Endothelial cell of umbilical vein (primary cell): ENCODE data around the gene IL17REL. TPM values are rescaled to one million over a fixed set of nuclear protein-coding genes. Genes with fewer than 3 reads are reported as not detected.

Experiments
- BruUV-seq: library from RNA; stranded (reverse); fragments of 400-500 nt; replicated peaks from 2 replicates; lab custom pipeline; 2021; lab: Mats Ljungman, UMichigan
- CTCF ChIA-PET: fragments of 300-600, 350-600 bp; sonication (Branson Sonifier 250); formaldehyde crosslinking; loops from one replicate; lab custom pipeline; 2021; ENCODE audit warnings: antibody characterized with exemption, inconsistent platforms; lab: Charles Lee
- POLR2A ChIA-PET: fragments of 300-600, 350-600 bp; sonication (Branson Sonifier 250); formaldehyde crosslinking; loops from one replicate; lab custom pipeline; 2021; ENCODE audit warnings: antibody characterized with exemption, inconsistent platforms; lab: Charles Lee
- DNase-seq: peaks from one replicate; pipeline ENCODE4 v3.0.0-alpha.2; 2011; ENCODE audit warnings: low read depth, low spot score
- FAIRE-seq: peaks from 2 replicates; lab custom pipeline; 2011; peaks lifted over from hg19 to GRCh38; lab: Jason Lieb, UNC
- H2AFZ ChIP-seq: 2 replicates; pipeline ENCODE4 v1.6.0; 2012; ENCODE audit warnings: low read depth, low read length, control low read depth, inconsistent platforms
- H3K27ac ChIP-seq: 2 replicates; pipeline ENCODE4 v1.5.1; 2011; ENCODE audit warnings: low read depth, mild to moderate bottlenecking, control low read depth, low read length, moderate library complexity; ENCODE audit not compliant: insufficient read depth
- H3K27me3 ChIP-seq, 2 experiments: 2 replicates each; pipeline versions ENCODE4 v1.6.0 to v1.6.1; 2011; ENCODE audit warnings: low read length in 2 of 2, mixed read lengths in 1 of 2; ENCODE audit not compliant: control insufficient read depth in 2 of 2, insufficient read depth in 2 of 2
- H3K36me3 ChIP-seq, 2 experiments: 2 replicates in 1 of 2; 3 replicates in 1 of 2; pipeline ENCODE4 v1.5.1; 2011; ENCODE audit warnings: low read length in 2 of 2, mild to moderate bottlenecking in 1 of 2, moderate library complexity in 1 of 2; ENCODE audit not compliant: control insufficient read depth in 2 of 2, insufficient read depth in 2 of 2; ENCODE audit errors: extremely low read depth in 1 of 2
- H3K4me1 ChIP-seq: 3 replicates; pipeline ENCODE4 v1.5.1; 2011; ENCODE audit warnings: mild to moderate bottlenecking, low read length; ENCODE audit not compliant: control insufficient read depth, insufficient read depth; ENCODE audit errors: extremely low read depth
- H3K4me2 ChIP-seq: 2 replicates; pipeline ENCODE4 v1.6.1; 2011; ENCODE audit warnings: low read length, control low read depth, mixed read lengths; ENCODE audit not compliant: insufficient read depth
- H3K4me3 ChIP-seq, 3 experiments: fragments of 200-600 bp in 1 of 3; sonication (generic), shearing (Covaris generic) in 1 of 3; replicated peaks in 1 of 3; 2 replicates each; pipeline ENCODE4 v1.5.1; 2011 to 2016; ENCODE audit warnings: control low read depth in 3 of 3, low read length in 3 of 3, mild to moderate bottlenecking in 2 of 3, inconsistent platforms in 1 of 3, low read depth in 1 of 3, moderate library complexity in 1 of 3; ENCODE audit not compliant: insufficient read depth in 1 of 3
- H3K79me2 ChIP-seq: 2 replicates; pipeline ENCODE4 v1.6.0; 2012; ENCODE audit warnings: low read length, inconsistent platforms; ENCODE audit not compliant: control insufficient read depth, insufficient read depth
- H3K9ac ChIP-seq: replicated peaks from 2 replicates; pipeline ENCODE3; 2011; ENCODE audit warnings: low read length, control low read depth; ENCODE audit not compliant: insufficient read depth; ENCODE audit errors: extremely low read depth
- H3K9me1 ChIP-seq: replicated peaks from 3 replicates; pipeline ENCODE4 v1.6.0; 2011; ENCODE audit warnings: mild to moderate bottlenecking, low read length; ENCODE audit not compliant: control insufficient read depth, insufficient read depth; ENCODE audit errors: extremely low read depth
- H3K9me3 ChIP-seq: replicated peaks from 2 replicates; pipeline ENCODE4 v1.5.1; 2012; ENCODE audit warnings: low read length, inconsistent platforms; ENCODE audit not compliant: control insufficient read depth, insufficient read depth
- H4K20me1 ChIP-seq: replicated peaks from 2 replicates; pipeline ENCODE3; 2011; ENCODE audit warnings: mild to moderate bottlenecking, low read length; ENCODE audit not compliant: control insufficient read depth, insufficient read depth; ENCODE audit errors: extremely low read depth
- EZH2 ChIP-seq: IDR thresholded peaks from 2 replicates; pipeline ENCODE4 v1.6.1; 2012; ENCODE audit warnings: borderline replicate concordance, low read depth, mild to moderate bottlenecking, moderate library complexity, low read length, inconsistent platforms; ENCODE audit not compliant: severe bottlenecking
- FOS ChIP-seq: IDR thresholded peaks from 2 replicates; pipeline ENCODE4 v1.6.1; 2011; ENCODE audit warnings: mild to moderate bottlenecking, low read length, moderate library complexity, borderline replicate concordance; ENCODE audit not compliant: insufficient read depth
- GATA2 ChIP-seq: IDR thresholded peaks from 2 replicates; pipeline ENCODE4 v1.7.0; 2011; ENCODE audit warnings: low read depth, mild to moderate bottlenecking, moderate library complexity, mixed read lengths, low read length; ENCODE audit not compliant: insufficient read length, insufficient read depth
- JUN ChIP-seq: IDR thresholded peaks from 2 replicates; pipeline ENCODE4 v1.6.1; 2011; ENCODE audit warnings: borderline replicate concordance, low read depth; ENCODE audit not compliant: insufficient read length, insufficient read depth
- MYC ChIP-seq: IDR thresholded peaks from one replicate; pipeline ENCODE4 v1.6.1; 2011; ENCODE audit warnings: mild to moderate bottlenecking, low read depth, low read length
- POLR2A ChIP-seq: IDR thresholded peaks from 2 replicates; pipeline ENCODE4 v1.6.1; 2012; ENCODE audit warnings: low read depth, mild to moderate bottlenecking, control low read depth, low read length
- POLR2AphosphoS5 ChIP-seq: IDR thresholded peaks from 2 replicates; pipeline ENCODE4 v1.6.1; 2012; ENCODE audit warnings: low read depth, mild to moderate bottlenecking, control low read depth, low read length, moderate library complexity; ENCODE audit not compliant: insufficient read depth
- dilution Hi-C: fragments of 300-500 bp; cut with MboI; formaldehyde crosslinking; loops from one replicate; pipeline ENCODE4 v1.15.0; 2019; ENCODE audit warnings: low sequenced_read_pairs; ENCODE audit not compliant: extremely low pct_ligation_motif_present
- intact Hi-C: fragments of 100-400 bp; cut with micrococcal nuclease; formaldehyde crosslinking; loops from one replicate; pipeline ENCODE4 v1.10.0; 2022
- polyA plus RNA-seq, 4 experiments: library from polyadenylated mRNA; depleted of rRNA in 3 of 4; stranded (reverse) in 3 of 4; unstranded in 1 of 4; fragments of >200 nt; gene quantifications; 2 replicates each; pipeline versions ENCODE4 v1.2.1 to v1.2.3, GENCODE V29; 2011 to 2012; ENCODE audit warnings: missing spikeins in 1 of 4
- total RNA-seq: library from RNA; stranded (reverse); gene quantifications from 2 replicates; pipeline ENCODE4 v1.2.3, GENCODE V29; 2021
- TF ChIP-seq, protein P1 (sequence below): IDR thresholded peaks from 2 replicates; pipeline ENCODE4 v1.6.1; 2011; ENCODE audit not compliant: insufficient read depth, insufficient read length
- TF ChIP-seq, protein P2 (sequence below), 2 donors: IDR thresholded peaks; 1 replicate in 1 of 2; 2 replicates in 1 of 2; pipeline ENCODE4 v1.5.1; 2011; ENCODE audit warnings: low read length in 2 of 2, mild to moderate bottlenecking in 2 of 2, moderate library complexity in 2 of 2, control low read depth in 1 of 2, inconsistent platforms in 1 of 2, low read depth in 1 of 2; ENCODE audit not compliant: insufficient read depth in 1 of 2; ENCODE audit errors: extremely low read depth in 1 of 2

IL17REL gene
- total and polyA plus RNA-seq, 2 donors (not counting 3 experiments of a cell fraction or from before 2014, with no cell fraction given), result 0.06 to 0.15 TPM

DNA sequence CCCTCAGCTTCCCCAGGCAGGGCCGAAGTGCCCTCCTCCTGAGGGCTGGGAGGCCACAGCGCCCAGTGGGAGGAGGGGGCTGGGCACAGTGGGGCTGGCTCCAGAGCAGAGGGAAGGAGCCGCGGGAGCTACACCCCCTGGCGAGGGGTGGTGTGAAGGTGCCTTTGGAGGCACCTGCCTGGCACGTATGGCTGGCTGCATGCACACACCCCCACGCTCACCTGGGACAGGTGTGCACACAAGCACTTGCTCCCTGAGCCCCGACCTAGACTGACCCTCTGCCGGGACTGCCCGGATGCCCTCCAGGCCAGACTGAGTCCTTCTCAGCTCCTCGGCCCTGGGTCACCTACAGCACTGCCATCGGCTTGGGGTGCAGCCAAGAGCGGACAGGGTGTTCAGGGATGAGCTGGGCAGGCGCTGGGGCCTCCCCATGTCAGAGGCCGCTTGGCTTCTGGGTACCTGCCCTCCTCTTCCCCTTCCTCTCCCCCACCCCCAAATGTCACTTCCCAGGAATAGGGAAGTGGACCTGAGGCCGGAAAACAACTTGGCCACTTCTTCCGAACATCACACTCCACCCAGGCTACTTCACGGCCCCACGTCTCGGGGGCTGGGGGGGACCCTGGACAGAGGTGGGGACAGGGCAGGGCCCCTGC lies 59.4 kb downstream of the IL17REL start:
- DNase-seq (no peak), FAIRE-seq (no peak)
- dilution Hi-C loops, result no loop called here
- Histone ChIP-seq H2AFZ (no peak overlapping the region), H3K4me1 (peaks cover 10% of the 10 kb centered on the region), H3K79me2 (no peaks in the 10 kb centered on the region), H3K27ac (no peak overlapping the region), H3K9me3 (no peaks in the 10 kb centered on the region), H3K36me3 (no peaks in the 10 kb centered on the region), H3K27me3 (no peaks in the 10 kb centered on the region), H3K4me2 (no peak overlapping the region), H3K9ac (no peak overlapping the region), H3K4me3 (no peak overlapping the region), H4K20me1 (no peaks in the 10 kb centered on the region), H3K9me1 (no peaks in the 10 kb centered on the region)
- TF ChIP-seq POLR2A (no peak), POLR2AphosphoS5 (no peak), MYC (no peak), JUN (no peak), EZH2 (no peak), FOS (no peak), GATA2 (no peak)
- TF ChIP-seq, protein P1, sequence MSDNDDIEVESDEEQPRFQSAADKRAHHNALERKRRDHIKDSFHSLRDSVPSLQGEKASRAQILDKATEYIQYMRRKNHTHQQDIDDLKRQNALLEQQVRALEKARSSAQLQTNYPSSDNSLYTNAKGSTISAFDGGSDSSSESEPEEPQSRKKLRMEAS, result no peak
- TF ChIP-seq, protein P2, sequence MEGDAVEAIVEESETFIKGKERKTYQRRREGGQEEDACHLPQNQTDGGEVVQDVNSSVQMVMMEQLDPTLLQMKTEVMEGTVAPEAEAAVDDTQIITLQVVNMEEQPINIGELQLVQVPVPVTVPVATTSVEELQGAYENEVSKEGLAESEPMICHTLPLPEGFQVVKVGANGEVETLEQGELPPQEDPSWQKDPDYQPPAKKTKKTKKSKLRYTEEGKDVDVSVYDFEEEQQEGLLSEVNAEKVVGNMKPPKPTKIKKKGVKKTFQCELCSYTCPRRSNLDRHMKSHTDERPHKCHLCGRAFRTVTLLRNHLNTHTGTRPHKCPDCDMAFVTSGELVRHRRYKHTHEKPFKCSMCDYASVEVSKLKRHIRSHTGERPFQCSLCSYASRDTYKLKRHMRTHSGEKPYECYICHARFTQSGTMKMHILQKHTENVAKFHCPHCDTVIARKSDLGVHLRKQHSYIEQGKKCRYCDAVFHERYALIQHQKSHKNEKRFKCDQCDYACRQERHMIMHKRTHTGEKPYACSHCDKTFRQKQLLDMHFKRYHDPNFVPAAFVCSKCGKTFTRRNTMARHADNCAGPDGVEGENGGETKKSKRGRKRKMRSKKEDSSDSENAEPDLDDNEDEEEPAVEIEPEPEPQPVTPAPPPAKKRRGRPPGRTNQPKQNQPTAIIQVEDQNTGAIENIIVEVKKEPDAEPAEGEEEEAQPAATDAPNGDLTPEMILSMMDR (IDR thresholded peaks at IDR 0.05; ENCODE audit: extremely low read depth in 1 of 2, insufficient read depth in 1 of 2, low read depth in 1 of 2, low read length in 2 of 2), result no peak
- no TSS peak for BruUV-seq
- ChIA-PET CTCF (interaction anchor here (1.2 kb wide), 1 partner anchor 10 kb away, joined by 3 read pairs; no protein-coding TSS in a partner anchor), POLR2A (interaction anchor here (0.6 to 1.0 kb wide), 2 partner anchors 16 to 21 kb away, joined by 4 to 5 read pairs; no protein-coding TSS in a partner anchor)
- intact Hi-C loops, result no loop called here
